Measurements from ENCODE around the gene WLS. TPM values are rescaled to one million over a fixed set of nuclear protein-coding genes. Genes with fewer than 3 reads are reported as not detected.

Gene WLS
- total RNA-seq, 1 donor from 2014 or later, result 55.0 TPM

DNA sequence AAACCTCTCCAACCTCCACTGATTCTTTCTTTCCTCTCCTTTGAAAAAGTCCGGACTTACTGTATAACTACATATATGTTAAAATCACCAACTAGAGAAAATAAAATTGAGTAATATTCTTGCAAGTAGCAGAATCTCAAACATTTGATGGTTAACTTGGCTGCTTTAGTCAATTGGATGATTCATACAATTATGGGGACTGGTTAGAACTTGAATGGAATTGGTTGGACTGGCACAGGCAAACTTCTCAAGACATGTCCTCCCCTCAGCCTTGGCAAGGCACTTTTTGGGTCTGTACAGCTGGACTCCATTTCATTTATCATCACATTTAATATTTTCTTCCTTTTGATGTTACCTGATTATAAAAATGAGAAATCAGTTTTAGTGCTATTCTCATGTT, 6.5 kb downstream of the WLS start:
- Histone ChIP-seq H3K27me3 (ENCODE audit: control insufficient read depth, insufficient read depth, low read length) (no peaks in the 10 kb centered on the region), H3K4me3 (ENCODE audit: low read depth, low read length) (no peak overlapping the region), H3K36me3 (ENCODE audit: control insufficient read depth, insufficient read depth, low read length) (no peaks in the 10 kb centered on the region)
- TF ChIP-seq CTCF (IDR thresholded peaks at IDR 0.05; ENCODE audit: insufficient read depth, low read length, poor library complexity, severe bottlenecking), result no peak
- DNase-seq (ENCODE audit: low read depth), result no peak

DNA sequence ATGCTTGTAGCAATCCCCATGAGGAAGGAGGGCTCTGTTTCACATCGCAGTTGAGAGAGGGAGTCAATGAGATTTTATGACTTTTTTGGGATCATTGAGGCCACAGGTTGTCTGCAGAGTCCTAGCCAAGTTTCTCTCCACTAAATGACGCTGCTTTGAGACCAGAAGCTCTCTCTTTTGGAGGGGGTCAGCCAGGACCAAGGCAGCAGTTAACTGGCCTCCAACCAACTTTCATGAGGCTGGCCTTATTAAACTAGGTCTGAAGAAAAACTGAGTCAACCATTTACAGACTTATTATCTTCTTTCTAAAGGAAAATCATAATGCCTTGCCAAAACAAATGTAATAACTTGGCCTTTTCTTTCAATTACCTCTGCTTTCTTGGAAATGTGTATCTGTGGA, 8.6 kb downstream of the WLS start:
- TF ChIP-seq CTCF (IDR thresholded peaks at IDR 0.05; ENCODE audit: insufficient read depth, low read length, poor library complexity, severe bottlenecking), result no peak
- DNase-seq (ENCODE audit: low read depth), result no peak
- Histone ChIP-seq H3K27me3 (ENCODE audit: control insufficient read depth, insufficient read depth, low read length) (no peaks in the 10 kb centered on the region), H3K36me3 (ENCODE audit: control insufficient read depth, insufficient read depth, low read length) (no peaks in the 10 kb centered on the region), H3K4me3 (ENCODE audit: low read depth, low read length) (no peak overlapping the region)

DNA sequence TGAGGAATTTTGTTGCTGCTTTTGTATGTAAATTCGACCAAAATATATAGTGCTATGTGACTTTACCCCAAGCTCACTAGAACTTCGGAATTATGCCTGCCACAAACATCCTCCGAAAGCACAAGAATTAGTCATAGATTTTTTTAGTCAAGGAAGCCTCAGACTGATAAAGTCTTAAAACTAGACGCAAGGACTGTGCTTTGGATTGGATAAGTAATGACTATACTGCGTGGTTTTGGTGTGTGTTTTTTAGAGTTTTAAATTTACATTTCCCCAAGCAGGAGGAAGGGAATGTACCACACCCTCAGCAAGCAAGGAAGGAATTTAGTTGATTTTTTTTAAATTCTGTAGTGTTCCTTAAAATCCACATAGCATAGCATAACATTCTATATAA, 10.3 kb downstream of the WLS start:
- no peaks in the 10 kb centered on the region for H3K36me3 ChIP-seq (ENCODE audit: control insufficient read depth, insufficient read depth, low read length)
- H3K4me3 ChIP-seq (ENCODE audit: low read depth, low read length), result no peak overlapping the region
- TF ChIP-seq CTCF (IDR thresholded peaks at IDR 0.05; ENCODE audit: insufficient read depth, low read length, poor library complexity, severe bottlenecking), result no peak
- no peak for DNase-seq (ENCODE audit: low read depth)
- no peaks in the 10 kb centered on the region for H3K27me3 ChIP-seq (ENCODE audit: control insufficient read depth, insufficient read depth, low read length)

GRCh38 chr1:68221001-68221979, 11.0 kb downstream of the WLS start:
- no peak overlapping the region for H3K4me3 ChIP-seq (ENCODE audit: low read depth, low read length)

DNA sequence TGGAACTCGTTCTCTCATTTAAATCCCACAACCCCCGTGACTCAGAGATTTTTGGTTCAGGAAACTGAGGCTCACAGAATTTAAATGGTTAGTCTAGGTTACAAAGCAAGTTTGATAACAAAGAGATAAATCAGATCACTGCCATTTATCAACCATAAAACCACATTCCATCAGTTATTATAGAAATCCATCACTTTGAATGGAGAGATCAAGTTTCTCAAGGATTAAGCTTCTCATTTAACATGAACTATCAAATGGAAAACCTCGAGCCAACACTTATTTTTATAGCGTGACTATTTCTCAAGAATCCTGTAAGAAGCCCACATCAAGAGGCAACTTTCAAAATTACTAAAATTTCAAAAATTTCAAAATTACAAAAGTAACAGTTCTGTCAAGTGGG, 11.9 kb downstream of the WLS start:
- no peaks in the 10 kb centered on the region for H3K36me3 ChIP-seq (ENCODE audit: control insufficient read depth, insufficient read depth, low read length)
- no peak overlapping the region for H3K4me3 ChIP-seq (ENCODE audit: low read depth, low read length)
- no peak for TF ChIP-seq CTCF (IDR thresholded peaks at IDR 0.05; ENCODE audit: insufficient read depth, low read length, poor library complexity, severe bottlenecking)
- no peaks in the 10 kb centered on the region for H3K27me3 ChIP-seq (ENCODE audit: control insufficient read depth, insufficient read depth, low read length)
- DNase-seq (ENCODE audit: low read depth), result no peak

More at GRCh38 chr1:68221001-68221979, 11.0 kb downstream of the WLS start:
- TF ChIP-seq CTCF (IDR thresholded peaks at IDR 0.05; ENCODE audit: insufficient read depth, low read length, poor library complexity, severe bottlenecking), result no peak
- no peak for DNase-seq (ENCODE audit: low read depth)
- H3K27me3 ChIP-seq (ENCODE audit: control insufficient read depth, insufficient read depth, low read length), result no peaks in the 10 kb centered on the region
- H3K36me3 ChIP-seq (ENCODE audit: control insufficient read depth, insufficient read depth, low read length), result no peaks in the 10 kb centered on the region
